ENCODE measurements around the gene GLIPR1L2. TPM values are rescaled to one million over a fixed set of nuclear protein-coding genes. Genes with fewer than 3 reads are reported as not detected.

Gene GLIPR1L2
- total RNA-seq, 2 donors from 2014 or later = 0.16 to 0.22 TPM

GRCh38 chr12:75479963-75480461, 89.1 kb downstream of the GLIPR1L2 start:
- H3K27me3 ChIP-seq = no peaks in the 10 kb centered on the region
- no peaks in the 10 kb centered on the region for H3K36me3 ChIP-seq
- no peak for DNase-seq
- H3K4me3 ChIP-seq = no peak overlapping the region
- no peaks in the 10 kb centered on the region for H3K4me1 ChIP-seq
- TF ChIP-seq, protein P1, sequence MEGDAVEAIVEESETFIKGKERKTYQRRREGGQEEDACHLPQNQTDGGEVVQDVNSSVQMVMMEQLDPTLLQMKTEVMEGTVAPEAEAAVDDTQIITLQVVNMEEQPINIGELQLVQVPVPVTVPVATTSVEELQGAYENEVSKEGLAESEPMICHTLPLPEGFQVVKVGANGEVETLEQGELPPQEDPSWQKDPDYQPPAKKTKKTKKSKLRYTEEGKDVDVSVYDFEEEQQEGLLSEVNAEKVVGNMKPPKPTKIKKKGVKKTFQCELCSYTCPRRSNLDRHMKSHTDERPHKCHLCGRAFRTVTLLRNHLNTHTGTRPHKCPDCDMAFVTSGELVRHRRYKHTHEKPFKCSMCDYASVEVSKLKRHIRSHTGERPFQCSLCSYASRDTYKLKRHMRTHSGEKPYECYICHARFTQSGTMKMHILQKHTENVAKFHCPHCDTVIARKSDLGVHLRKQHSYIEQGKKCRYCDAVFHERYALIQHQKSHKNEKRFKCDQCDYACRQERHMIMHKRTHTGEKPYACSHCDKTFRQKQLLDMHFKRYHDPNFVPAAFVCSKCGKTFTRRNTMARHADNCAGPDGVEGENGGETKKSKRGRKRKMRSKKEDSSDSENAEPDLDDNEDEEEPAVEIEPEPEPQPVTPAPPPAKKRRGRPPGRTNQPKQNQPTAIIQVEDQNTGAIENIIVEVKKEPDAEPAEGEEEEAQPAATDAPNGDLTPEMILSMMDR (IDR thresholded peaks at IDR 0.05) = no peak
- peak overlapping the region; percentile 62 for H3K27ac ChIP-seq
- no peaks in the 10 kb centered on the region for H3K9me3 ChIP-seq
- H3K9ac ChIP-seq (ENCODE audit: low read depth in 2 of 2, low read length in 2 of 2) = peak overlapping the region in 1 of 2 donors; percentile 60
- intact Hi-C loops (cut with DNase I) = no loop called here

DNA sequence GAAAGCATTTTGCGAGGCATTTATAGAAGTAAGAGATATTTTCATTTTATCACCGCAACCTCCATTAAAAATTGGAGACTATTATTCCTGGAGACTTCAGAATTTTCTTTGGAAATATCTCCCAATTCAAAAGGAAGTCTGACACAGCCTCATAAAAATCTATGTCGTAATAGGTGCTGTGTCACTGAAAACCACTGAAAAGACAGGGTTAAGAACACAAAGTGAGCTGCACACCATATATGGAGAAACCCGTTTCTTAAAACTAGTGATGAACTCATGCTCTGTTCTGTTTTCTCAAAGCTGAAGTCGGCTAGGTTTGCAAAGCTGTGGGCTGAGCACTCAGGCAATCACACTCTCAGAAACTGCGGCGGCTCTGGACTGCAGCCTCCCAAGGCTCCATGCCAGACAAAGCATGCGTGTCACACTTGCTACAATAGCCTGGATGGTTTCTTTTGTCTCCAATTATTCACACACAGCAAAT, 89.6 kb downstream of the GLIPR1L2 start, which contains the start of gene GLIPR1:
Gene GLIPR1 (plus strand): TSS at position 287 of the 481 bp plus-strand sequence. CDS start 126 bp downstream, at position 413.
- Histone ChIP-seq H3K27me3 (no peaks in the 10 kb centered on the region), H3K27ac (peak within 1 kb of the TSS; percentile 62), H3K9ac (ENCODE audit: low read depth in 2 of 2, low read length in 2 of 2) (peak within 1 kb of the TSS; percentile 50 to 60), H3K9me3 (no peaks in the 10 kb centered on the region), H3K4me1 (no peaks in the 10 kb centered on the region), H3K4me3 (peak within 1 kb of the TSS; percentile 27), H3K36me3 (no peaks in the 10 kb centered on the region)
- intact Hi-C loops (cut with DNase I) = no loop called here
- peak; percentile 47 for DNase-seq
- TF ChIP-seq, protein P1 (IDR thresholded peaks at IDR 0.05) = no peak

DNA sequence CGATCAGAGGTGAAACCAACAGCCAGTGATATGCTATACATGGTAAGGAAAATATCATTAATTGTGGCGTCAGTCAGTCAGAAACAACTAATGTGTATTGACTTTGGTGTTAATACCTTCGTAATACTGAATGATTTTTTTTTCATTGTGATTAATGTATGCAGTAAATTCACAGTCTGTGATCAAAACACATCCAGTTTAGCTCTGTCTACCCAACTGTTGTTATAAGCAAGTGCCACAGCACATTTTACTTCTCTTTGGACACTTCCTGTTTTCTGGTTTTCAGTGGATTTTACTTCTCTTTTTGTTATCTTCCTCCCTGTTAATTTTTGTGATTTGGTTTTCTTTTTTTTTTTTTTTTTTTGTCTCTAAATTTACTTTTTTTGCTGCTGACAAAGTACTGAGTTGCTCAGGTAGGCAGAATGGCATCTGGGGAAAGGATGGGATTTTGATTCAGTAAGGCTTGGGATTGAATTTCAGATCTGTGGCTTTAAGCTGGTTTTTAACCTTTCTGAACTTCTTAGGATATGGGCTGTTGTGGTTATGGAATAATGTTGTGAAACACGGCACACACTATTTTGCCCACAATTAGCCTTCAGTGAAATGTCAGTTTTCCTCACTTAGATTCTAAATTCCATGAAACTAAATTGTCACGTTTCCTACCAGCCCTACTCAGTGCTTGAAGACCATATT, 90.3 kb downstream of the GLIPR1L2 start:
- Histone ChIP-seq H3K9ac (ENCODE audit: low read depth in 2 of 2, low read length in 2 of 2) (peak overlapping the region; percentile 50 to 60), H3K27ac (peak overlapping the region; percentile 62), H3K27me3 (no peaks in the 10 kb centered on the region), H3K36me3 (no peaks in the 10 kb centered on the region), H3K4me3 (peak overlapping the region; percentile 27), H3K9me3 (no peaks in the 10 kb centered on the region), H3K4me1 (no peaks in the 10 kb centered on the region)
- DNase-seq = no peak
- TF ChIP-seq, protein P1 (IDR thresholded peaks at IDR 0.05) = no peak
- intact Hi-C loops (cut with DNase I) = no loop called here

- Histone ChIP-seq H3K9ac (ENCODE audit: low read depth in 2 of 2, low read length in 2 of 2) (no peak overlapping the region), H3K4me1 (no peaks in the 10 kb centered on the region), H3K27me3 (no peaks in the 10 kb centered on the region), H3K4me3 (peak overlapping the region; percentile 27), H3K9me3 (no peaks in the 10 kb centered on the region), H3K36me3 (no peaks in the 10 kb centered on the region), H3K27ac (peak overlapping the region; percentile 62)
- intact Hi-C loops (cut with DNase I) = no loop called here
- DNase-seq = no peak
- TF ChIP-seq, protein P1 (IDR thresholded peaks at IDR 0.05) = no peak
Observed at GRCh38 chr12:75481774-75482173, 90.9 kb downstream of the GLIPR1L2 start.

Other genes starting within 250 kb of the GLIPR1L2 start
- gene KCNC2, start 181.2 kb upstream of the GLIPR1L2 start, total RNA-seq = under 1 TPM in 1 of 2 donors, not detected in 1; 0.16 TPM
- gene CAPS2, start 60.8 kb upstream of the GLIPR1L2 start, total RNA-seq = 1 to 10 TPM; 1.5 to 2.6 TPM
- gene GLIPR1L1, start 56.4 kb upstream of the GLIPR1L2 start, total RNA-seq = not detected
- 10 to 100 TPM in 1 of 2 donors, 1 to 10 TPM in 1; 1.8 to 11.0 TPM for gene GLIPR1, start 89.7 kb downstream of the GLIPR1L2 start, total RNA-seq
- 10 to 100 TPM; 32.8 to 33.2 TPM for gene KRR1, start 120.5 kb downstream of the GLIPR1L2 start, total RNA-seq

Measured in colonic mucosa (tissue), 4 donors.